Central memory CD8-positive, alpha-beta T cell (primary cell): Measurements from ENCODE around the gene DDAH1.
A peak's percentile ranks its signal among the peaks of the same experiment; 100 is the strongest.

Source experiments
- ATAC-seq: fragments of 150-1000 bp; cut with Tn5 transposase; replicated peaks from 2 replicates; pipeline ENCODE4 v1.10.0; 2022; ENCODE audit warnings: mild to moderate bottlenecking, moderate FRiP score, moderate number of reproducible peaks; ENCODE audit not compliant: poor library complexity, severe bottlenecking; ENCODE audit errors: extremely low read depth
- DNase-seq, 2 donors: peaks; one replicate each; pipeline ENCODE4 v3.0.0; 2021; ENCODE audit warnings: low spot score in 2 of 2
- H3K27ac Mint-ChIP-seq: one replicate; pipeline ENCODE4 v1.8.0; 2022; ENCODE audit warnings: low read depth, mild to moderate bottlenecking, moderate library complexity, mixed read lengths
- H3K27me3 Mint-ChIP-seq: one replicate; pipeline ENCODE4 v1.8.0; 2022; ENCODE audit warnings: mixed read lengths
- H3K36me3 Mint-ChIP-seq: one replicate; pipeline ENCODE4 v1.8.0; 2022; ENCODE audit warnings: mild to moderate bottlenecking, moderate library complexity, mixed read lengths; ENCODE audit not compliant: insufficient read depth
- H3K4me1 Mint-ChIP-seq: one replicate; pipeline ENCODE4 v1.8.0; 2022; ENCODE audit warnings: mixed read lengths
- H3K4me3 Mint-ChIP-seq: one replicate; pipeline ENCODE4 v1.8.0; 2022; ENCODE audit warnings: mild to moderate bottlenecking, moderate library complexity, mixed read lengths
- H3K9me3 Mint-ChIP-seq: one replicate; pipeline ENCODE4 v1.8.0; 2022; ENCODE audit warnings: mixed read lengths

The DDAH1 gene

GRCh38 chr1:85464497-85465098 lies 361 bp downstream of the DDAH1 start:
- DNase-seq: no peak
- peak; percentile 35 for ATAC-seq
- Mint-ChIP-seq H3K27me3 (peaks cover 89% of the 10 kb centered on the region), H3K9me3 (no peaks in the 10 kb centered on the region), H3K4me1 (no peaks in the 10 kb centered on the region), H3K4me3 (peak overlapping the region; percentile 3), H3K36me3 (no peaks in the 10 kb centered on the region), H3K27ac (no peak overlapping the region)

DNA sequence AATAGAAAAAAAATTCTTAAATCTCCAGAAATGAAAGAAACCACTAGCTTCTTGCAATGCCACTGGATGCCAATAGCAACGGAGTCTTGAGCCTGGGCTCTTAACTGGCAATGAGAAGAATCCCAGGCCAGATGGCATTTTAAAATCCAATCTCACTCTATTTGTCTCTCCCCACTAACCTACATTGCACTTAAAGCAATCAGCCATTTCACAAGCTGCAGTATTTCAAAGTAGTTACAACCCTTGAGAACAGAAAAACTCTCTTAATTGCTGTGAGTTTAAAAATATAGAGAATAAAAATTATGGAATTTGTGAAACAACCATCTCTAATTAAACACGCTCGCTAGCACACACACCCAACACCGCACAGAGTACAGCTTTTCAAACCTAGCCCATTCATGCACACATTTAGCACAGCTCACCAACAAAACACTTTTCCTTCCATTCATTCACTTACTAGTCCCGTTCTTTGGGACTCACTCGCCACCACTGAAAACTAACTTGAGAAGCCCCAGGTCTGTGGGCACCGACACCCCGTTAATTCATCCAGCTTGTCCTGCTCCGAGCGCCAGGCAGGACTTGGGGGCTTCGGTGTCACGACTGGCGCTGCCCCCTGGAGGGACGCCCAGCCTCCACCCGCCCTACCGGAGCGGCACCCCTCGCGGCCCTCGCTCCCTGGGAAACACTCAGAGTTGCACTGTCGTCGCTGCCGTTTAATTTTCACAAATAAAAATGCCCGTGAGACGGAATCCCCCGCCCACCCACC lies 1.0 kb downstream of the DDAH1 start:
- DNase-seq (no peak), ATAC-seq (no peak)
- Mint-ChIP-seq H3K27ac (no peak overlapping the region), H3K36me3 (no peaks in the 10 kb centered on the region), H3K9me3 (no peaks in the 10 kb centered on the region), H3K27me3 (peaks cover 88% of the 10 kb centered on the region), H3K4me3 (peak overlapping the region; percentile 3), H3K4me1 (no peaks in the 10 kb centered on the region)

- Mint-ChIP-seq H3K27ac (no peak overlapping the region), H3K27me3 (peaks cover 84% of the 10 kb centered on the region)
- no peak for ATAC-seq
Observed at GRCh38 chr1:85462931-85463649, 1.9 kb downstream of the DDAH1 start.

DNA sequence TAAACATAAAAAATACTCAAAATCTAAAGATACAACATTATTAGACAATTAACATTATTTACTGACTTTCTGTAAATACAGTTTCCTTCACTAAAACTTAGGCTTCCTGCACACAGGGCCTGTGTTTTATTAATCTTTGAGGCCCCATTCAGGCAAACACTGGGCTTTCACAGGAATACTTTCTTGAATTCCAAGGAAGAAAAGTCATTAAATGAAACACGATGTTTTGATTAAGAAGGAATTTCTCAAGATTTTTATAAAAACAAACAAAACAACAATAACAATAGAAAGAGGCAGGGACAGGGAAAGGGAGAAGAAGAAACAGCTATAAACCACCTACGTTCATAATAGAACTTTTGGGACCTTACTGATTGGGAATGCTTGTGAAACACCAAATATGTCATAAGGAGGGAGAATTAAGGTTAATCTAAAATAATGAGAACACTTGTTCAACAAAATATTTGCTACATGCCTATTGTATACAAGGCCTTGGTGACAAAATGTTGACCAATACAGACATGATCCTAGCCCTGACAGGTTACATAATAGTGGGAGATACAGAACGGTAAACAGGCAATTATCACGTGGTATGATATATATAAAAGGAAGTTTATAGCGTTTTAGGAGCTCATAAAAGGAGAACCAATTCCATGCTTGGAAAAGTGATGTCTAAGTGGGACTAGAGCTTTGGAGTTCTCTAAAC lies 3.6 kb downstream of the DDAH1 start:
- Mint-ChIP-seq H3K27ac (no peak overlapping the region), H3K4me3 (no peak overlapping the region), H3K27me3 (peaks cover 82% of the 10 kb centered on the region), H3K9me3 (no peaks in the 10 kb centered on the region), H3K36me3 (no peaks in the 10 kb centered on the region), H3K4me1 (no peaks in the 10 kb centered on the region)
- DNase-seq (no peak), ATAC-seq (no peak)

More at GRCh38 chr1:85462931-85463649, 1.9 kb downstream of the DDAH1 start:
- DNase-seq: no peak
- Mint-ChIP-seq H3K9me3 (no peaks in the 10 kb centered on the region), H3K4me3 (no peak overlapping the region), H3K4me1 (no peaks in the 10 kb centered on the region), H3K36me3 (no peaks in the 10 kb centered on the region)

- Mint-ChIP-seq H3K9me3 (no peaks in the 10 kb centered on the region), H3K4me3 (no peak overlapping the region), H3K36me3 (no peaks in the 10 kb centered on the region), H3K4me1 (no peaks in the 10 kb centered on the region), H3K27me3 (peaks cover 74% of the 10 kb centered on the region), H3K27ac (no peak overlapping the region)
- ATAC-seq: no peak
- DNase-seq: no peak
Observed at GRCh38 chr1:85460555-85461088, 4.3 kb downstream of the DDAH1 start.

- no peaks in the 10 kb centered on the region for H3K36me3 Mint-ChIP-seq
- no peak overlapping the region for H3K4me3 Mint-ChIP-seq
- no peaks in the 10 kb centered on the region for H3K4me1 Mint-ChIP-seq
- DNase-seq (no peak), ATAC-seq (no peak)
- H3K9me3 Mint-ChIP-seq: no peaks in the 10 kb centered on the region
- H3K27me3 Mint-ChIP-seq: peaks cover 69% of the 10 kb centered on the region
- no peak overlapping the region for H3K27ac Mint-ChIP-seq
Observed at GRCh38 chr1:85459290-85459689, 5.7 kb downstream of the DDAH1 start.

GRCh38 chr1:85454214-85454613 lies 10.7 kb downstream of the DDAH1 start:
- Mint-ChIP-seq H3K27ac (no peak overlapping the region), H3K36me3 (no peaks in the 10 kb centered on the region), H3K4me1 (no peaks in the 10 kb centered on the region), H3K27me3 (peaks cover 27% of the 10 kb centered on the region), H3K4me3 (no peak overlapping the region), H3K9me3 (no peaks in the 10 kb centered on the region)
- ATAC-seq (no peak), DNase-seq (no peak)

DNA sequence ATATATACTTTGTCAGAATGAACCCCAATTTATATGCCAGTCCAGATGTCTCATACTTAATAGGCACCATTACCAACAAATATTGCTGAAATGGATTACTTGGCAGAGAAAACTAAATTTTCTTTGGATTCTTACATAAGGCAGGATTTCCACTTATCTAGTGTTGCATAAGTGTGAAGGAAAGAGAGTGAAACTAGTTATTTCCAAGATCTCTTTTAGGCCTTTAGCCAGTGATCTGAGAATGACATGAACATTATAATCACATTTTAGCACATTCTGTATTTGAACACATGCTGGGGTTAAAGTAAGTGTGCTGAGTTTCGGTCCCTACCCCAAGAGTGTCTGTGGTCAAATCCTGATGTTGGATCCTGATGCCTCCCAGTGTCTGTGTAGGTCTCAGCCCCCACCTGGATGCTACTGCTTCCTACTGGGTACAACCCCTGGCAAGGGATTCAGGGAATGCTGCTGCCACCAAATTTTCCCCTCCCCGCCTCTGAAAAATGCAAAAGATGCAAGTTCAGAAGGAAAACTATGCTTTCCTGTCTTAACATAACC lies 11.2 kb downstream of the DDAH1 start:
- H3K4me1 Mint-ChIP-seq: no peaks in the 10 kb centered on the region
- H3K27ac Mint-ChIP-seq: no peak overlapping the region
- DNase-seq (no peak), ATAC-seq (no peak)
- H3K36me3 Mint-ChIP-seq: no peaks in the 10 kb centered on the region
- peaks cover 29% of the 10 kb centered on the region for H3K27me3 Mint-ChIP-seq
- H3K9me3 Mint-ChIP-seq: no peaks in the 10 kb centered on the region
- H3K4me3 Mint-ChIP-seq: no peak overlapping the region

GRCh38 chr1:85452948-85453347 lies 12.0 kb downstream of the DDAH1 start:
- H3K36me3 Mint-ChIP-seq: no peaks in the 10 kb centered on the region
- peaks cover 23% of the 10 kb centered on the region for H3K27me3 Mint-ChIP-seq
- DNase-seq (no peak), ATAC-seq (no peak)
- H3K27ac Mint-ChIP-seq: no peak overlapping the region
- no peaks in the 10 kb centered on the region for H3K4me1 Mint-ChIP-seq
- H3K9me3 Mint-ChIP-seq: no peaks in the 10 kb centered on the region
- H3K4me3 Mint-ChIP-seq: no peak overlapping the region

- ATAC-seq (no peak), DNase-seq (no peak)
- H3K9me3 Mint-ChIP-seq: peaks cover 5% of the 10 kb centered on the region
- H3K4me3 Mint-ChIP-seq: no peak overlapping the region
- H3K27ac Mint-ChIP-seq: no peak overlapping the region
- H3K27me3 Mint-ChIP-seq: peaks cover 20% of the 10 kb centered on the region
- no peaks in the 10 kb centered on the region for H3K36me3 Mint-ChIP-seq
- no peaks in the 10 kb centered on the region for H3K4me1 Mint-ChIP-seq
Observed at GRCh38 chr1:85451236-85451830, 13.6 kb downstream of the DDAH1 start.

DNA sequence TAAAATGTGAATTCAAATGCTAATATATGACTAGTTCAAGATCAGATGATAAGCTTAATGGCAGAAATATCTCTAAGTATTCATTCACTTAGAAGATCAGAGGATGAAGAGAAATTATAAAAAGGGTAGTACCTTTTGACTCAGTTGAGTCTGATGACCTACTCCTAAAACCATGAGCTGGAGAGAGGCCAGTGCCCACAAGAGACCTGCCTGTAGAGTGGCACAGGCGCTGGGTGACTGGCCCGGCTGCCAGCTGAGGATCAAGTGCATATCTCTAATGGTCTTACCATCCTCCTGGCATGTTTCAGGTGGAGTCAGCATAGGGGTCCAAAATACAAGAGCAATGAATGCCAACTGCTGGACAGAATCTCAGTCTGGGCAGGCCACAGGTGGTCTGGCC lies 14.1 kb downstream of the DDAH1 start:
- Mint-ChIP-seq H3K27me3 (peaks cover 22% of the 10 kb centered on the region), H3K4me1 (no peaks in the 10 kb centered on the region), H3K27ac (no peak overlapping the region), H3K4me3 (no peak overlapping the region), H3K36me3 (no peaks in the 10 kb centered on the region), H3K9me3 (peaks cover 5% of the 10 kb centered on the region)
- ATAC-seq (no peak), DNase-seq (no peak)

DNA sequence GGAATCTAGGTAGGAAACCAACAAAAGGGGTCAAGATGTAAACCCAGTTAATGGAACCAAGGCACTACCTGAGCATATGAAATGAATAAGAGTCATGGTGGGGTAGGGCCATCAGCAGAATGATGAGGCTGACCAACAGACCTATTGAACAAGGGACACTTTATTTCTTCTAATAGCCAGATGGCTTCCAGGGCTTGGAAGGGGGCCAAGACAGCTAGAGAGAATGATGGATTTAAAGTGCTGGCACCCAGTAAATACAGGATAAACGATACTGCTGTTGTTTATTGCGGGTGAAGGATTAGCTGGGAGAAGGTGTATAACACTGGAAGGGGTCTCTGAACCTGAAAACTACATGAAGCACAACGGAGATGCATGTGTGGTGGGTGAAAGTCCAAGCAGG lies 15.6 kb downstream of the DDAH1 start:
- Mint-ChIP-seq H3K27ac (no peak overlapping the region), H3K27me3 (peaks cover 30% of the 10 kb centered on the region), H3K4me1 (no peaks in the 10 kb centered on the region), H3K36me3 (no peaks in the 10 kb centered on the region), H3K4me3 (no peak overlapping the region), H3K9me3 (peaks cover 5% of the 10 kb centered on the region)
- DNase-seq (no peak), ATAC-seq (no peak)
